CD4-positive, alpha-beta T cell treated with Interleukin-4 for 1 hour (primary cell): Measurements from ENCODE around the gene BPGM.
"Not testable (repeated sequence)": the region's sequence is repeated elsewhere in the genome, so short reads cannot be mapped to it uniquely, and the experiment has no call there.

Source experiments
- DNase-seq, 2 donors: peaks; one replicate each; pipeline ENCODE4 v3.0.0-alpha.2; 2020 to 2022

Gene BPGM

DNA sequence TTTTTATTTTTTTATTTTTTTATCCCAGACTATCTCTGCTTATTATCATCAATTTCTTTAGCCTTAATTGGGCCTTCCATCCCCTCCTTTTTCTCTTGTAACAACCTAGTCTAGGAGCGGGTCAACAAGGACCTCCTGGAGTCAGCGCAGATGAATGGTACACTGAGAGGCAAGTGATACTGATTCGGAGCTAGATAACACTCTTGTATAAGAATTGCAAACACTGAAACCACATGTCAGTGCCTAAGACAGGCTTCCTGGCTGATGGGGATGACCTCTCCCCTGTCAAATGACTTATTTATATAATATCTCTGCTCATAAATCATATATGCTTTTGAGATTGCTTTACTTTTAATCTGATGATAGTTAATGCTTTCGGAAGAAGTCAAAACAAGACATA lies 22.7 kb downstream of the BPGM start:
- peak in 1 of 2 donors; percentile 50 for DNase-seq

DNA sequence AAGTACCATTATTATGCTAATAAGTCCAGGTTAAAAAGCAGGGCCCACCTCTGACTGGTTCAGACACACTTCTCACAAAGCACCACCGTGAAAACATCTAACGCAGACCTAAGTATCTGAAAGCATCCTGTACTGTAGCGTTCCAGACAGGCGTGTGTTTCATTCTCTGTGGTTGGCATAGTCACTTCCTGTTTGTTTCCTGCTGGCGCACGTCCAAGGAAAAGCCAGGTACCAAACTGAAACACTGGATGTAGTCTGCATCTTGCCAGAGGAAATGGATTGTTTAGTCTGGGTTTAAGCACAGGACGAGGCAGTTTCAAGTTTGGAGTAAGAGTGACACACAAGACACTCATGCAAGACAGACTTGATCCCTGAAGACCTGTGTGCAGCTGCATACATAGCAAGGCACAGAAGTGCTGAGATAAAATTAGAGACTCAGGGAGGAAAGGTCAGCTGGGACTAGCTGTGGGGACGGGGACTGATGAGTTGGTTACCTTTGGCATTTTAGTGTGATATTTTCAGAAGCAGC lies 23.3 kb downstream of the BPGM start:
- peak; percentile 87 to 89 for DNase-seq

DNA sequence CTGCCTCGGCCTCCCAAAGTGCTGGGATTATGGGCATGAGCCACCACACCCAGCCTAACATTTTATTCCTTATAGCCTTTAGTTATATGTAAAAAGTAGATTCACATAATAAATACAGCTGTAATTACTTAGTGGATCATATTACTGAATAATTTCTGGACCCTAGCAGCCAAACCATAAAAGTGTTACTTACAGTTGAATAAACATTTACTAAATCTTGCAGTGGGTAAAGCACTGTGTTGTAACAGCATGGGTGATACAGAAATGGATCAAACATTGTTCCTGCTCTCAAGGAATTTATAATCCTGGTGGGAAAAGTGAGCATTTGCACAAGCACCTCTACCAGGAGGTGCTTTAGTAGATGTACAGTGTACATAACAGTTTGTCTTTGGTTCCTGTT lies 25.0 kb downstream of the BPGM start:
- no peak for DNase-seq

DNA sequence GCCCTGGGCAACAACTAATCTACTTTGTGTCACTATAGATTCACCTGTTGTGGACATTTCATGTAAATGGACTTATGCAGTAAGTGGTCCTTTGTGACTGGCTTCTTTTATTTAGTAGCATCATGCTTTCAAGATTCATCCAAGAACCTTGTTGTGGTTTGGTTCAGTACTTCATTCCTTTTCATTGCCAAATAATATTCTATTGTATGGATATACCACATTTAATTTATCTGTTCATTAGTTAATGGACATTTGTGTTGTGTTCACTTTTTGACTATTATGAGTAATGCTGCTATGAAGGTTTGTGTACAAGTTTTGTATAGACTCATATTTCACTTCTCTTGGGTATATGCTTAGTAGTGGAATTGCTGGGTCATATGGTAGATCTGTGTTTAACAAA lies 27.8 kb downstream of the BPGM start:
- no peak for DNase-seq

DNA sequence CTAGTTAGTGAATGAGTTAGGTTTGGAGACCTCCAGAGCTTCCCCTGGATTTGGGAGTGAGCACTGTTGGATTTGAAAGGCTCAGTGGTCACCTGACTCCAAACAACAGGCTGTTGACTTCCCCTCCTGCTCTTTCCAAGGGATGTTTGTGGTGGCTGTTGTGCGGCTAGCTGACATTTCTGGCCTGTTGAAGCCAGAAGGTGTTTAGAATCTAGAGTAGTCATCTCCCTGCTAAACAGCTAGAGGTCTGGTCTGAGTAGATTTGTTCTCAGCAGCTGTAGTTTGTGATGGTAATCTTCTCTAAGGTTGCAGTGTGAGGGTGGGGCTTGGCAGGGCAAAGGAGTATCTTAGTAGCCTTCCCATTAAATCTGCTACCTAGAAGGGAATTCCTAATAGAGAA lies 30.1 kb downstream of the BPGM start:
- DNase-seq: no peak

DNA sequence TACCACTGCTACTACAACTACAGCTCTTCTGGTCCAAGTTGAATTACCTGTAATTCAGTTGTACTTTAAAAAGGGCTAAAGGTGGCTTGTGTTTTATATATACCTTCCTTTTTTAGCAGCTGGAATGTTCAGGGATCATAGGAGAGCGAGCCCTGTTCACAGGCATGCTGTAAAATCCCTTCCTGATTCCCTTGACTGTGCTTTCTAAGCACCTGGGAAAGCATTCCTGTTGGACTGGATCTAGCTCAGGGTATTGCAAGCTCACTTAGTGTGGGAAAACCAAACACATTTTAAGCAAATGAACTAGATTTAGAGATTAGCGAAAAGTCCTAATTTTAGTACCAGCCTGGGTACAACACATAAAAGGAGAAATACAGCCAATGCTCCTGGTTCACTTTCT lies 31.5 kb downstream of the BPGM start:
- DNase-seq: no peak

DNA sequence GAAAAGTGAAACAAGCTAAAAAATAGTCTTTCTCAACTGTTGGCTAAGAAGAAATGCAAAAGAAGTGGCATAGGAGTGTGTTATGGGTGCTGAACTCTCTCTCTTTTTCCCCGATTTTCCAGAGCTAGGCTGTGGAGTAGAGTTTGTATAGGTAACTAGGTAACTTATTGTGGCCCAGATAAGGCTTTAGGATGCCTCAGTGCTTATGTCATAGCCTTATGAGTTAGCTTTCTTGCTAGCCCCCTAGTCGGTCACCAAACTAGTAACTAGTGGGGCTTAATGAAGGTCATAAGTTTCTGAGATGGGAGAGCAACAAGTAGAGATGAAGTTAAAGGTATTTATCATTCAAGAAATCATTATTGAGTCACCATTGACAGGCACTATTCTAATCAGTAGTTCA lies 32.4 kb downstream of the BPGM start:
- no peak for DNase-seq

DNA sequence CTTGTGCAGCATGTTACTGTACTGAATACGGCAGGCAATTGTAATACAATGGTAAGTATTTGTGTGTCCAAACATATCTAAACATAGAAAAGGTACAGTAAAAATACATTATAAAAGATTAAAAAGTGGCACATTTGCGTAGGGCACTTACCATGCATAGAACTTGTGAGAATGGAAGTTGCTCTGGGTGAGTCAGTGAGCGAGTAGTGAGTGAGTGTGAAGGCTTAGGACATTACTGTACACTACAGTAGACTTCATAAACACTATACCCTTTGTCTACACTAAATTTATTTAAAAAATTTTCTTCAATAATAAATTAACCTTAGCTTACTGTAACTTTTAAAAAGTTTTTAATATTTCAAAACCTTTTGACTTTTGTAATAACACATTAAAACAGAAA lies 37.5 kb downstream of the BPGM start:
- no peak for DNase-seq

DNA sequence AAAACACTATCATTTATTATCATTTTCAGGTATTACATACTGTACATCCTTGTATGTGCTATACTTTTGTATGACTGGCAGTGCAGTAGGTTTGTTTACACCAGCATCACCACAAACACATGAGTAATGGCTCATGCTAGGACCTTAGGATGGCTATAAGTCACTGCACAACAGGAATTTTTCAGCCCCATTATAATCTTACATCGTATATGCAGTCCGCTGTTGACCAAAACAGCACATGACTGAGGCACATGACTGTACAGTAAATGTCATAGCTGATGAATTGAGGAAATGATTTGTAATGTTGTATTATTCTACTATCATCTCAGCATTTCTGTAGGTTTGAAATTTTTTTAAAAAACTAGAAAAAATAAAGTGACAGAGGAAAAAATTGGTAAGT lies 38.6 kb downstream of the BPGM start:
- DNase-seq: no peak

DNA sequence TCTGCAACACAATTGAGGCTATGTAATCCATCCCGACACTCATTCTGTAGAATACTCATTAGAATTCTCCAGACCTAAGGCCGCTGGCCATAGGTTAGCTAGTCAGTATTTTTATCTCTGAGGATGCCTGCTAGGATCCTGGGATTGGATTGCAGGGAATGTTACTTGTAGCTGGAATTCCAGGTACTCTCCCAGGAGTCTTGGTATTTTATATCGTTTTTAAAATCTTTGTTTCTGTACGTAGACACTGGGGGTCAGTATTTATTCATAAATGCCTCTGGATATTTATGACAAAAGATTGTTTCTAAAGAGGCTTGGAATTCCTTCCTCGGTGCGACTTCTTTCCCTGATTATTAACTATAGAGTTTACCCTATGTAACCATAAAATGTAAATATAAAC lies 40.1 kb downstream of the BPGM start:
- no peak for DNase-seq

DNA sequence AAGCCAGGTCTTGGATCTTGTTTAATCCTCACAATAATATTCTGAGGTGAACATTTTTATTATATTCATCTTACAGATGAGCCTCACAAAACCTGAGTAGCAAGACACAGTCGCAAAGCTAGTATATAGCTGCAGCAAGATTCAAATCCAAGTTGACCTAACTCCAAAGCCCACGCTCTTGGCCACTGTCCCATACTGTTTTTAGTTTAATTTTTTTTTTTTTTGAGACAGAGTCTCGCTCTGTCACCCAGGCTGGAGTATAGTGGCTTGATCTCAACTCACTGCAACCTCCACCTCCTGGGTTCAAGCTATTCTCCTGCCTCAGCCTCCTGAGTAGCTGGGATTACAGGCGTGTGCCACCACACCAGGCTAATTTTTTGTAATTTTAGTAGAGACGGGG lies 42.9 kb downstream of the BPGM start:
- DNase-seq: not testable (repeated sequence)

DNA sequence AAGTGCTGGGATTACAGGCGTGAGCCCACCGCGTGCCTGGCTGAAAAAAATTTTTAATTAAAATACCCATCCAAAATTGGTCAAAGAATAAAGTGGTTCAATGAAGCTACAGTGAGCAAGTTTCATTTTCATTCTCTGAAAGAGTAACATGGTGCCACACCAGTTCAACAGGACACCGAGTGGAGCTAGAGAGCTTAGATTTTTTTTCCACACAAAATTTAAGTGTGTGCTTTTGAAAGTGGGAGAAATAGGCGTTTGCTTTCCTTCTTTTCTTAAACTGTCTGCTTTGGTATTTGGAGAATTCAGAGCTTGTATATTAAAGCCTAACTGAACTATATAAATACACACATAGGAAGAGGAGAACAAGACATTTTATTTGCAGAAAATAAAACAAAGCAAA lies 43.4 kb downstream of the BPGM start:
- DNase-seq: no peak

DNA sequence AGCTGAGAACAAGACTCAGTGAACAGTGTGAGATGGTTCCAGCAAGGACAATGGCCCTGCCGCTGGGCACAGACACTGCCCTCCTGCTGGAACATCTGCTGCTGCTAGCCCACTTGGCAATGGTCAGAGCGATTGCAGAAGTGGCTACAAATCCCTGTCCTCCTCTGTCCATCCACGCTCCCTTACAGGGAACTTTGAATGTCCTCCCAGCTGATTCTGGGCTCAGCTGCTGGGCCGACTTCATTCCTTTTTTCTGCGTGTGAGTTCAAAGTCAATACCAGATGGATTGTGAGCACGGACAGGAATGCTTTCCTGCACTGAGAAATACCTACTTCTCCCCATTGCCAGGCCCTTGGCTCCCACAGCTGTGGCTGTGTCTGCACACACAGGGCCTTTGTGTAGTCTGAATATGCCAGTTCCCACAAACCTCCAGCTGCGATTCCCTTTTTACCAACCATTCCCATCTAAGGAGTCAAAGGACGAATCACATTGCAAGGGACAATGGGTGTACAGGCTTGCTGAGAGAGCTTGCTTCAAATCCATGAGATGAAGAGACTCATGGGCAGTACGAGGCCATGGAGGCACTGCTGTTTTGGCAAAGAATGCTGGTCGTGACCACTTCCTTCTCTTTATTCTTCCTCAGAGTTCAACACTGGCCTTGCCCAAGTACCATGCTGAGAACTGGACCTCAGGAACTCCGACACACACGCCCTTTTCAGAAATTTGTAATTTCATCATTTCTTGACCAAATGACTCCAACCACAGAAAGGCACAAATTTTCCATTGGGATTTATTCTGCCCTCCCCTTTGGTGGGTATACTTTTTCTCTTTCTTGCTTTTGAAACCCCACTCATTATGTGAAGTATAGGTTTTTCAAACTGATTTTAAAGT lies 44.2 kb downstream of the BPGM start:
- DNase-seq: no peak

DNA sequence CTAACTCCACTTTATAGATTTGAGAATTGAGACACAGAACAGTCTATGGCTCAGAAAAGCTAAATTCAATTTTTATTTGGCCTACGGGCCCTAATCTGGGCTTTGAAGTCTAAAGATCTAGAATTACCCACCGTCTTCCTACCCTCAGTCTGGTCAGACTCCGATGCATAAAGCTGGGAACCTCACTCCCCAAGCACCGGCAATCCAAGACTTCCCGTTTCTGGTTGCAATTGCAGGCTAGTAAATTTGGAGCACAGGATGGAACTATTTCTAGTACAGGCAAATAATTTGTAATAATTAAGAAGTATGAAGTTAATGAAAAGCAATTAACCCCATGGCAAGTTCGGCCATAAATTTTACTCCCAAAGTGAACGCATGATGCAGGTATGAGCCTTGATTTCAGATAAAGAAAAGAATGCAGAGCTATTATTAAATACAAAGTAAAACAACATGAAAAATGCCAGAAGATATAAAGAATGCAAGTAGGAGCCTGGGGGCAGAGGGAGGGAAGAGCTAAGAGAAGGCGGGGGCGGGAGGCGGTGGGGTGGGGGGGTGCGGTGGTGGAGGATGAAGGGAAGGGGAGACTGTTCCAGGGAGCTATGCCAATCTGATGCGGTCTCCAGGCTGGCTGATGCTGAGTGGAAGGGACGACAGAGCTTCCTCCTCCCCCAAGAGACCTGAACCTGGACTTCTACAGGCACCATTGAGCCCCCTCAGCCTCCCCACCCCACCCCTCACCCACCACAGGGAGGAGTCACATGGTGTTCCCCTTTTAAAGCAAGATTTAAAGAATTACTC lies 45.1 kb downstream of the BPGM start:
- DNase-seq: no peak

DNA sequence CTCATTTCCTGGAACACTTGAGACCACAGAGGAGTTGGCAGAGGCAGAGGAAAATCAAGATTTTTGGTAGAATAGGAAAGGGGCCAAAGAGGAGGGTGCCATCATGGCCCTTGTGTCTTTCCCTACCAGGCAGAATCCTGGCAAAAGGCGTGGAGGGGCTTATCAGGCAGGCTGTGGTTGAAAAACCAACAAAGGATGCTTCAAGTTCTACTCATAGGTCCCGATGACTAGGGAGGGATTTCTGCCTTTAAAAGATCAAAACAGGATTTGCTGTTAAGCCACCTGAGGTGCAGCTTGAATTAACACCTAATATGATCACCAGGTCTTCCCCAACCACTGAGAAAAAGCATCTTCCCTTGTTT lies 45.7 kb downstream of the BPGM start:
- no peak for DNase-seq

DNA sequence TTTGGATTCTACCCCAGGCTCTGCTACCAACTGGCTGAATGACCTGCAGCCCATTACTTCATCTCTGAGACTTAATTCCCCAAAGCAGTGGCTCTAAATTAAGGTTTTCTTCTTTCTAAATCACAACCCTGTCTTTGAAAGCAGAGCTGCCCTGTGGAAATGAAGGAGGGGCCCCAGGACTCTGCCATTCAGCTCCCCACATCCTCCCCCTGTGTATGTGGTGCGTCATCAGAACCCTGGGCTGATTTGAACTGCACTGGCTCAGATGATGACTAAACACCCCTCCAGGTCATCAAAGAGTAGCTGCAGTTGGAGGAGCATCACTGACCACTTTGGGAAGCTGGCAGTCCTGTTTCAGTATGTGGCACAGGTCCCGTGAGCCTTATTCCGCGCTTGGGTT lies 46.6 kb downstream of the BPGM start:
- DNase-seq: no peak

DNA sequence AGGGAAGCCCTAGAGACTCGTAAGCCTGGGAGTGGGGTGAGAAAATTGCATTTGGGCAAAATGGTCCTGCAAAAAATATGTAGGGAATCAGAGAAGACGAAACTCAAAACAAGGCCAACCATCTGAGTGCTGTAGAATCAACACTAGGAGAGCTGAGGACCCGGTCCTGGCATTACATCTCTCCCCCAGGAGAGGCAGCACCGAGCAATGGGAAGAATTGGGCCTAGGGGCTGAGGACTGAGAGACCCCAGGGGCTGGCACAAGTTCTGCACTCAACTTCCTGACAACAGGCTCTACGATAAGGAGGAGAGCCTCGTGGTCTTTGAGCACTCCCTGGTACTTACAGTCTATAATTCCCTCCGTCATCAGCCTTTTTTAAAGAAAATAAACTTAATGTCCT lies 47.6 kb downstream of the BPGM start:
- no peak for DNase-seq

DNA sequence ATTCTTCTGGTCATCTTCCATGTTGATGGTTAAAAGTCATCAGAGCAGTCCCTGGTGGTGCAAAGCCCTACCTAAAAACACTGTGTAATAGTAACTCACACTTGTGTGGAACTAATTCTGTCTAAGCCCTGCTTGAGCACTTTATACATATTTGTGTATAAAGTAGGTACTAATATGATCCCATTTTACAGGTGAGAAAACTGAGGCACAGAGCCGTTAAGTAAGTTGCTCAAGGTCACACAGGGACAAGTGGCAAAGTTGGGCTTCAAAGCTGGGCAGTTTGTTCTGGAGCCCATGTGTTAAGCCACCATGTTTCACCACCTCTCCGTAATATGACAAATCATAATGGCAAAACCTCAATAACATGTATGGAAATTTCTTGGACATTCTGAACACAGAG lies 48.1 kb downstream of the BPGM start:
- DNase-seq: no peak

DNA sequence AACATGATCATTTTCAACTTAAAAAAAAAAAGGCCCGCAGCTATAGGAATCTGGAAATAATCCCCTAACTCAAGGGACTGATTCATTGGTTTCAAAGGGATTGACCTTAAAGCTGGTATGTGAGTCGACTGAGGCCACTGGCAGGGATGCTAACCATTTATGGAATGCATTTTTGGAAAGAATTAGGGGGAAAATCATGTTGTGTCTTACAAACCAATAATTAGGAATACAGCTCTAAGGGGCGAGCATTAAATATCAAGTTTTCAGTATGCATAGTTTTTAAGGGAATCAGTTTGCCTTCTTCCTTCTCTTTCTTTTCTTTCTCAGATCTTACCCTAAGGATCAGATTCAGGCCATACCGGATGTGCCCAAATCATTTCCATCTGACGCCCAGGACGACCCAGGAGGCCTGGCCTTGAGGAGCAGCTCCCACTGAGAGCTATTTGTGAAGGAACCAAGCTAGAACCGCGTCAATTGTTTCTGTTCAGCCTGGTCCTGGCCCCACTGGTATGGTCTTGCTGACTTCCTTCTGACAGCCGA lies 48.7 kb downstream of the BPGM start:
- DNase-seq: no peak

DNA sequence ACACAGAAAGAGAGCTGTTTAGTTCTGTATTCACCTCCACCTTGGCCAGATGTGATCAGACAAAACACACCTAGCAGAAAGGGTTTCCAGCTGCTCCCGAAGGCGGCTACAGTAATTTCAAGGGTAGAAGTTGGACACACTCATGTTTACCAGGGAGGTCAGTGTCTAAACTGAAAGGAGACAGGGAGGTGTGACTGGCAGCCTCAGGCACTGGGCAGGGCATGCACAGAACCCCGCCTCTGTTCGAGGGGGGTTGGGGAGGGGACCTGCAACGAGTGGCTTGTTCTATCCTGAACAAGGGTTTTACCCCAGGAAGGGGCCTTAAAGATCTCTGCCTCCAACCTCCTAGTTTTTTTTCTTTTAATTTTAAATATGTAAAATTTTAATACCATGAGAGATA lies 49.6 kb downstream of the BPGM start:
- no peak for DNase-seq

DNA sequence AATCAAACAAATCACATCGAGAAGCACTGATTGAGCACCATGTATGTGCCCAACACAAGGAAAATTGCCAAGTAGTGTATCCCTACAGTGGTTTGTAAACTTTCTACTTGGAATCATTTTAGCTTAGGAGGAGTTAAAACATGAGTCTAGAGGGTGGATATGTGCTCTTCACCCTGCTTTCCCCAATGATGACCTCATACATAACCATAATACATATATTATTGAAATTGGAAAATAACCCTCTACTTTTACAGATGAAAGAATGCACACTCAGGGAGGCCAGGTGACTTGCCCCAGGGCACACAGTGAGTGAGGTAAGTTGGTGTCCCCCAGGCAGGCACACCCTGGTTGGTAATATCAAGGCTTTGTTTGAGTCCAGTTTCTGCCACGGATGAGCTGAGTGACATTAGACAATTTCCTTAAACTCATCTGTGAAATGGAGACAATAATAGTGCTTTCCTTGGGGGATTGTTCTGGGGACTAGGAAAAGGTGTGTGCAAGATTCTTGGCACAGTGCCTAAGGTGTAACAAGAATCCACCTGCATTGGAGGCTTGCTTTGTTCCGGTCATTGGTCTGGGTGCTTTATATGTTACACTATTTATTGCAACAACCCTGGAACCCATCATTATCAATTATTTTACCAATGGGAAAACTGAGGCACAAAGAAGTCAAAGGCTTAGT lies 50.7 kb downstream of the BPGM start:
- DNase-seq: no peak

DNA sequence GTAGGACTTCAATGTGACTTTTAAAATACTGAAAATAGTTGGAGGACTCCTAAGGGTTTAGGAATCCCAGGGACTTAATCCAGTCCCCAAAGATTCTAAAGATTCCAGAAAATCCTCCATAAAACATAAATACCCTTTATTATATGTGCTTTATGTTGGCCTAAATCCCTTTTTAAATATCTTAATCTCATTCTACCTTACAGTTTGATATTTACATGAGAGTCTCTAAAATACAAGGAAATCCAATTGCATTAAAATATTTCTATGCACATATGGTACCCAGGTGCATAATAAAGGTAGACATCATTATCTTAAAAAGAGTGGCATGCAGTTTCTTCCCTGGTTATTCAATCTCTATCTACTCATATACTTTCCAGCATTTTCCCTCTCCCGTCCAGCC lies 51.8 kb downstream of the BPGM start:
- no peak for DNase-seq
